Measurements from ENCODE around the gene MAPRE3. TPM values are rescaled to one million over a fixed set of nuclear protein-coding genes. Genes with fewer than 3 reads are reported as not detected.

Gene MAPRE3
- total and polyA plus RNA-seq, 2 donors (not counting 1 experiment from before 2014, with no cell fraction given): 7.9 to 13.9 TPM

DNA sequence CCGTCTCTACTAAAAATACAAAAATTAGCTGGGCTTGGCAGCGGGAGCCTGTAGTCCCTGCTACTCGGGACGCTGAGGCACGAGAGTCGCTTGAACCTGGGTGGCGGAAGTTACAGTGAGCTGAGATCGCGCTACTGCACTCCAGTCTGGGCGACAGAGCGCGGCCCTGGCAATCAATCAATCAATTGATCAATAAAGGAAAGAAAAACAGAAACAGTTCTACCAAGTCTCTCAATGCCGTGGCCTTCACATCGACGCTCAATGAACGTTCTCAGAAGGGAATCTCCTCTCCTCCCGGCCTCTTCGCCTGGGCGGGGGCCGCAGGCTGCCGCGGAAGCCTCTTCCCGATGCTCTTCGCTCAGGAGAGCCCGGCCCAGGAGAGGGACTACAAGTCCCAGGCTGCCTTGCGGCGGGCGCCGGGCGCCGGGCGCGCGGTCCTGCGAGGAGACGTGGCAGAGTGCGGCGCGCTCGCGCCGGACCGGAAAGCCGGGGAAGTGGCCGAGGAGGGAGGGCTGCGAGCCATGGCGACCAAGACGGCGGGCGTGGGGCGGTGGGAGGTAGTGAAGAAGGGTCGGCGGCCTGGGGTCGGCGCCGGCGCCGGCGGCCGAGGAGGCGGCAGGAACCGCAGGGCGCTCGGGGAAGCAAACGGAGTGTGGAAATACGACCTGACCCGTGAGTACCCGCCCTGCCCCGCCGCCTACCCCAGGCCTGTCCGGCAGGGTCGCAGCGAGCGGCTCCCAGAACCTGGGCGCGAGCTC, 62.2 kb downstream of the MAPRE3 start, which contains the start of gene TMEM214:
Gene TMEM214 (plus strand): TSS at position 471 of the 758 bp plus-strand sequence. CDS start 51 bp downstream, at position 522.
- peaks cover 3% of the 10 kb centered on the region for H3K4me1 ChIP-seq (ENCODE audit: control insufficient read depth, extremely low read depth, insufficient read depth, low read length)
- H3K27me3 ChIP-seq (ENCODE audit: control insufficient read depth, insufficient read depth, low read length): no peaks in the 10 kb centered on the region
- H3K9ac ChIP-seq (ENCODE audit: insufficient read depth, low read length): peak within 1 kb of the TSS; percentile 95
- H3K79me2 ChIP-seq (ENCODE audit: control insufficient read depth, insufficient read depth, low read length): peaks cover 33% of the 10 kb centered on the region
- H4K20me1 ChIP-seq (ENCODE audit: control insufficient read depth, extremely low read depth, insufficient read depth, low read length): no peaks in the 10 kb centered on the region
- H3K27ac ChIP-seq (ENCODE audit: insufficient read depth, low read length): peak within 1 kb of the TSS; percentile 82
- TF ChIP-seq, protein P1, sequence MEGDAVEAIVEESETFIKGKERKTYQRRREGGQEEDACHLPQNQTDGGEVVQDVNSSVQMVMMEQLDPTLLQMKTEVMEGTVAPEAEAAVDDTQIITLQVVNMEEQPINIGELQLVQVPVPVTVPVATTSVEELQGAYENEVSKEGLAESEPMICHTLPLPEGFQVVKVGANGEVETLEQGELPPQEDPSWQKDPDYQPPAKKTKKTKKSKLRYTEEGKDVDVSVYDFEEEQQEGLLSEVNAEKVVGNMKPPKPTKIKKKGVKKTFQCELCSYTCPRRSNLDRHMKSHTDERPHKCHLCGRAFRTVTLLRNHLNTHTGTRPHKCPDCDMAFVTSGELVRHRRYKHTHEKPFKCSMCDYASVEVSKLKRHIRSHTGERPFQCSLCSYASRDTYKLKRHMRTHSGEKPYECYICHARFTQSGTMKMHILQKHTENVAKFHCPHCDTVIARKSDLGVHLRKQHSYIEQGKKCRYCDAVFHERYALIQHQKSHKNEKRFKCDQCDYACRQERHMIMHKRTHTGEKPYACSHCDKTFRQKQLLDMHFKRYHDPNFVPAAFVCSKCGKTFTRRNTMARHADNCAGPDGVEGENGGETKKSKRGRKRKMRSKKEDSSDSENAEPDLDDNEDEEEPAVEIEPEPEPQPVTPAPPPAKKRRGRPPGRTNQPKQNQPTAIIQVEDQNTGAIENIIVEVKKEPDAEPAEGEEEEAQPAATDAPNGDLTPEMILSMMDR (conservative IDR thresholded peaks at IDR 0.05 in 1 of 2, IDR thresholded peaks at IDR 0.05 in 1 of 2; ENCODE audit: low read depth in 1 of 2, low read length in 2 of 2): no peak
- TF ChIP-seq EZH2 (IDR thresholded peaks at IDR 0.05; ENCODE audit: low read length, missing control alignments): no peak
- H3K9me3 ChIP-seq (ENCODE audit: control insufficient read depth, insufficient read depth, low read depth, low read length): no peaks in the 10 kb centered on the region
- H3K36me3 ChIP-seq (ENCODE audit: control insufficient read depth, insufficient read depth, low read length): peaks cover 32% of the 10 kb centered on the region
- H2AFZ ChIP-seq (ENCODE audit: low read length): peak within 1 kb of the TSS; percentile 96
- peak within 1 kb of the TSS; percentile 98 for H3K4me2 ChIP-seq (ENCODE audit: extremely low read depth, insufficient read depth, low read length)
- peak; percentile 87 to 90 for DNase-seq (ENCODE audit: low read depth in 2 of 2)
- H3K4me3 ChIP-seq (replicated peaks in 1 of 4; ENCODE audit: control extremely low read depth in 1 of 4, insufficient read depth in 1 of 4, low read depth in 3 of 4, low read length in 4 of 4): peak within 1 kb of the TSS; percentile 87 to 99 (median 93)

DNA sequence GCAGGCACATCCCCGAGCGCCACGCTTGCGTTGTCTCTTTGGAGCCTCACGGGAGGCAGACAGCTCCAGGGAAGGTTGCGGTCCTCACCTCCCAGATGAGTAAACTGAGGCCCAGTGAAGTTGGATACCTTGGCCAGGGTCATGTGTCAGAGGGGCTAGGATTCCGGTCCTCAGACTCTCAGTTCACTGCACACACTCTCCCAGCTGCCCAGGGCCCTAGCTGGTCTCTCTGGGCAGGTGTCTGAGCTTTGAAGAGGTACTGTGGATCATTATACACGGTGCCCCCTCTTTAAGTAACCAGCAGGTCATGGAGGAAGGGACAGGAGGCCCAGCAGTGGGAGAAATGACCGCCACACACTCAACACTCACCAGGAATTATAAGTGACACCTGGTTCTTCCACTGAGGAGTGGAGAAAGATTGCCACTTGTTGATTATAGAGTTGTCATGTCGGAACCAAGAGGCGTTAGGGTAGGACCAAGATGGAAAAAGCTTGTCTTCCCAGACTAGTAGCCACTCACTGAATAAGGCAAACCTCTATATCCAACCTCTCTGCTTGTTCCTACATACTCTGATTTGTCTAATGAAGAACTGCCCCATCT, 62.9 kb downstream of the MAPRE3 start:
- Histone ChIP-seq H3K27me3 (ENCODE audit: control insufficient read depth, insufficient read depth, low read length) (no peaks in the 10 kb centered on the region), H3K79me2 (ENCODE audit: control insufficient read depth, insufficient read depth, low read length) (peaks cover 33% of the 10 kb centered on the region), H3K4me3 (replicated peaks in 1 of 4; ENCODE audit: control extremely low read depth in 1 of 4, insufficient read depth in 1 of 4, low read depth in 3 of 4, low read length in 4 of 4) (peak overlapping the region; percentile 87 to 99 (median 93)), H4K20me1 (ENCODE audit: control insufficient read depth, extremely low read depth, insufficient read depth, low read length) (no peaks in the 10 kb centered on the region), H3K27ac (ENCODE audit: insufficient read depth, low read length) (peak overlapping the region; percentile 82), H2AFZ (ENCODE audit: low read length) (peak overlapping the region; percentile 10), H3K4me2 (ENCODE audit: extremely low read depth, insufficient read depth, low read length) (peak overlapping the region; percentile 98), H3K9me3 (ENCODE audit: control insufficient read depth, insufficient read depth, low read depth, low read length) (no peaks in the 10 kb centered on the region), H3K9ac (ENCODE audit: insufficient read depth, low read length) (peak overlapping the region; percentile 95), H3K4me1 (ENCODE audit: control insufficient read depth, extremely low read depth, insufficient read depth, low read length) (peaks cover 3% of the 10 kb centered on the region), H3K36me3 (ENCODE audit: control insufficient read depth, insufficient read depth, low read length) (peaks cover 35% of the 10 kb centered on the region)
- no peak for DNase-seq (ENCODE audit: low read depth in 2 of 2)
- TF ChIP-seq EZH2 (IDR thresholded peaks at IDR 0.05; ENCODE audit: low read length, missing control alignments): no peak
- TF ChIP-seq, protein P1 (conservative IDR thresholded peaks at IDR 0.05 in 1 of 2, IDR thresholded peaks at IDR 0.05 in 1 of 2; ENCODE audit: low read depth in 1 of 2, low read length in 2 of 2): no peak

DNA sequence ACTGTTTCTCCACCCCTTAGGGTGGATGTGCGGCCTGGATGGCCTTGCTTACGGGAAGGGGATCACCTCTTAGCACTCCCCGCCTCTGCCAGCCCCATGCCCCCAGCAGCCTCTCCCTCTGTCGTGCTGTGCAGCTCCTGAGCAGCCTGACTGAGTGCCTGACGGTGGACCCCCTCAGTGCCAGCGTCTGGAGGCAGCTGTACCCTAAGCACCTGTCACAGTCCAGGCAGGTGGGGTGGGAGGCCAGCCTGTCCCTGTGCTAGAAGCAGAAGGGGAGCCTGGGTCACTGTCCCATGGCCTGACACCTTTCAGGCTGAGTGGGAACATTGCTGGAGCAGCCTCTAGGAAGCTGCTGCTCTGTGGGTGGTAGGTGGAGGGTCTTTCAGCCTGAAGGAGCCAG, 67.6 kb downstream of the MAPRE3 start:
- no peak overlapping the region for H3K9ac ChIP-seq (ENCODE audit: insufficient read depth, low read length)
- no peak for DNase-seq (ENCODE audit: low read depth in 2 of 2)
- no peak overlapping the region for H3K27ac ChIP-seq (ENCODE audit: insufficient read depth, low read length)
- TF ChIP-seq, protein P1 (conservative IDR thresholded peaks at IDR 0.05 in 1 of 2, IDR thresholded peaks at IDR 0.05 in 1 of 2; ENCODE audit: low read depth in 1 of 2, low read length in 2 of 2): no peak
- no peak for TF ChIP-seq EZH2 (IDR thresholded peaks at IDR 0.05; ENCODE audit: low read length, missing control alignments)
- H3K4me2 ChIP-seq (ENCODE audit: extremely low read depth, insufficient read depth, low read length): no peak overlapping the region
- H3K27me3 ChIP-seq (ENCODE audit: control insufficient read depth, insufficient read depth, low read length): no peaks in the 10 kb centered on the region
- H3K4me3 ChIP-seq (replicated peaks in 1 of 4; ENCODE audit: control extremely low read depth in 1 of 4, insufficient read depth in 1 of 4, low read depth in 3 of 4, low read length in 4 of 4): no peak overlapping the region
- H4K20me1 ChIP-seq (ENCODE audit: control insufficient read depth, extremely low read depth, insufficient read depth, low read length): no peaks in the 10 kb centered on the region
- H3K79me2 ChIP-seq (ENCODE audit: control insufficient read depth, insufficient read depth, low read length): peaks cover 22% of the 10 kb centered on the region
- peaks cover 5% of the 10 kb centered on the region for H3K4me1 ChIP-seq (ENCODE audit: control insufficient read depth, extremely low read depth, insufficient read depth, low read length)
- H2AFZ ChIP-seq (ENCODE audit: low read length): no peak overlapping the region
- H3K9me3 ChIP-seq (ENCODE audit: control insufficient read depth, insufficient read depth, low read depth, low read length): no peaks in the 10 kb centered on the region
- H3K36me3 ChIP-seq (ENCODE audit: control insufficient read depth, insufficient read depth, low read length): peaks cover 51% of the 10 kb centered on the region

All from fibroblast of lung (primary cell).